ENCODE data around the gene BCKDK.

GRCh38 chr16:31087971-31088370, 20.2 kb upstream of the BCKDK start:
- TF ChIP-seq POLR2A (IDR thresholded peaks at IDR 0.05; ENCODE audit: low read depth): no peak
- no peak for TF ChIP-seq CTCF (IDR thresholded peaks at IDR 0.05)

All from esophagus muscularis mucosa (tissue), 3 donors.